H9 (cell line): ENCODE data around the gene REG1A. TPM values are rescaled to one million over a fixed set of nuclear protein-coding genes. Genes with fewer than 3 reads are reported as not detected.

Source experiments
- DNase-seq: peaks from one replicate; pipeline ENCODE4 v3.0.0-alpha.2; 2017
- H2AFZ ChIP-seq: one replicate; pipeline ENCODE4 v1.6.1; 2013; ENCODE audit warnings: mild to moderate bottlenecking, low read length, control low read depth, moderate library complexity
- H2AK5ac ChIP-seq: 2 replicates; pipeline ENCODE4 v1.6.1; 2013; ENCODE audit warnings: low read length, control low read depth, mixed read lengths; ENCODE audit not compliant: insufficient read length
- H2BK120ac ChIP-seq: one replicate; pipeline ENCODE4 v1.6.1; 2013; ENCODE audit warnings: low read depth, mild to moderate bottlenecking, low read length, control low read depth, inconsistent platforms; ENCODE audit not compliant: poor library complexity, severe bottlenecking
- H2BK12ac ChIP-seq: 2 replicates; pipeline ENCODE4 v1.6.1; 2013; ENCODE audit warnings: low read length, control low read depth, mixed read lengths, low read depth; ENCODE audit not compliant: insufficient read length
- H2BK15ac ChIP-seq: 2 replicates; pipeline ENCODE4 v1.6.1; 2013; ENCODE audit warnings: low read depth, low read length, control low read depth
- H2BK20ac ChIP-seq: one replicate; pipeline ENCODE4 v1.6.1; 2013; ENCODE audit warnings: low read depth, mild to moderate bottlenecking, low read length, control low read depth, inconsistent platforms; ENCODE audit not compliant: poor library complexity, severe bottlenecking
- H2BK5ac ChIP-seq: 2 replicates; pipeline ENCODE4 v1.6.1; 2013; ENCODE audit warnings: low read length, control low read depth, mixed read lengths; ENCODE audit not compliant: insufficient read length
- H3K14ac ChIP-seq: 2 replicates; pipeline ENCODE4 v1.6.1; 2013; ENCODE audit warnings: low read length, control low read depth; ENCODE audit not compliant: insufficient read depth
- H3K18ac ChIP-seq: 2 replicates; pipeline ENCODE4 v1.6.1; 2013; ENCODE audit warnings: low read depth, mild to moderate bottlenecking, mixed read lengths, low read length, control low read depth; ENCODE audit not compliant: insufficient read length
- H3K23ac ChIP-seq: 2 replicates; pipeline ENCODE4 v1.6.1; 2013; ENCODE audit warnings: low read length, control low read depth, mixed read lengths, low read depth; ENCODE audit not compliant: insufficient read length
- H3K23me2 ChIP-seq: 2 replicates; pipeline ENCODE4 v1.6.1; 2013; ENCODE audit warnings: low read depth, mild to moderate bottlenecking, mixed read lengths, low read length, control low read depth; ENCODE audit not compliant: insufficient read length, poor library complexity, severe bottlenecking
- H3K27ac ChIP-seq: 2 replicates; pipeline ENCODE4 v1.5.1; 2013; ENCODE audit warnings: low read length, control low read depth, mixed read lengths, low read depth; ENCODE audit not compliant: insufficient read length
- H3K27me3 ChIP-seq: 2 replicates; pipeline ENCODE4 v1.6.1; 2013; ENCODE audit warnings: low read length, control low read depth, inconsistent platforms; ENCODE audit not compliant: insufficient read depth
- H3K4ac ChIP-seq: 2 replicates; pipeline ENCODE4 v1.6.1; 2013; ENCODE audit warnings: low read depth, mild to moderate bottlenecking, control low read depth, inconsistent platforms, low read length, moderate library complexity
- H3K4me1 ChIP-seq: 2 replicates; pipeline ENCODE4 v1.6.1; 2013; ENCODE audit warnings: low read length, control low read depth, inconsistent platforms; ENCODE audit not compliant: insufficient read depth
- H3K4me2 ChIP-seq: 2 replicates; pipeline ENCODE4 v1.6.1; 2013; ENCODE audit warnings: low read length, control low read depth, mixed read lengths; ENCODE audit not compliant: insufficient read length, insufficient read depth
- H3K56ac ChIP-seq: 2 replicates; pipeline ENCODE4 v1.6.1; 2013; ENCODE audit warnings: low read depth, mild to moderate bottlenecking, mixed read lengths, low read length, control low read depth; ENCODE audit not compliant: insufficient read length
- H3K79me1 ChIP-seq: 2 replicates; pipeline ENCODE4 v1.6.1; 2013; ENCODE audit warnings: low read depth, mild to moderate bottlenecking, moderate library complexity, low read length, control low read depth, inconsistent platforms; ENCODE audit not compliant: insufficient read depth, poor library complexity, severe bottlenecking
- H3K79me2 ChIP-seq: 2 replicates; pipeline ENCODE4 v1.6.1; 2013; ENCODE audit warnings: low read length, control low read depth, inconsistent platforms; ENCODE audit not compliant: insufficient read depth
- H3K9ac ChIP-seq: 2 replicates; pipeline ENCODE4 v1.6.1; 2013; ENCODE audit warnings: low read length, control low read depth, mixed read lengths; ENCODE audit not compliant: insufficient read length; ENCODE audit errors: extremely low read depth
- H3K9me3 ChIP-seq: one replicate; pipeline ENCODE4 v1.6.1; 2013; ENCODE audit warnings: low read depth, low read length, inconsistent platforms; ENCODE audit not compliant: control insufficient read depth
- H3T11ph ChIP-seq: one replicate; pipeline ENCODE4 v1.6.1; 2013; ENCODE audit warnings: mild to moderate bottlenecking, low read length, control low read depth, inconsistent platforms
- H4K20me1 ChIP-seq: one replicate; pipeline ENCODE4 v1.6.1; 2013; ENCODE audit not compliant: control insufficient read depth, insufficient read length, insufficient read depth
- H4K5ac ChIP-seq: 2 replicates; pipeline ENCODE4 v1.6.1; 2013; ENCODE audit warnings: low read depth, mild to moderate bottlenecking, mixed read lengths, low read length, control low read depth; ENCODE audit not compliant: insufficient read length
- H4K8ac ChIP-seq: replicated peaks from 2 replicates; pipeline ENCODE4 v1.6.1; 2013; ENCODE audit warnings: low read length, control low read depth, mixed read lengths, low read depth; ENCODE audit not compliant: insufficient read length
- H4K91ac ChIP-seq: 2 replicates; pipeline ENCODE4 v1.6.1; 2013; ENCODE audit warnings: low read depth, mild to moderate bottlenecking, moderate library complexity, mixed read lengths, low read length, control low read depth; ENCODE audit not compliant: insufficient read length
- H3K27ac Mint-ChIP-seq, 3 experiments: 2 replicates in 2 of 3; 3 replicates in 1 of 3; pipeline ENCODE4 v1.8.0; 2020 to 2021; ENCODE audit warnings: mixed read lengths in 3 of 3, mild to moderate bottlenecking in 1 of 3, moderate library complexity in 1 of 3
- H3K27me3 Mint-ChIP-seq: 2 replicates; pipeline ENCODE4 v1.8.0; 2021; ENCODE audit warnings: low read depth, mild to moderate bottlenecking, moderate library complexity, mixed read lengths
- H3K36me3 Mint-ChIP-seq, 3 experiments: 2 replicates in 2 of 3; 3 replicates in 1 of 3; pipeline ENCODE4 v1.8.0; 2020 to 2021; ENCODE audit warnings: low read depth in 3 of 3, mixed read lengths in 3 of 3; ENCODE audit not compliant: insufficient read depth in 1 of 3
- H3K4me1 Mint-ChIP-seq, 2 experiments: 2 replicates each; pipeline ENCODE4 v1.8.0; 2020; ENCODE audit warnings: mixed read lengths in 2 of 2
- H3K4me3 Mint-ChIP-seq, 2 experiments: 2 replicates in 1 of 2; 3 replicates in 1 of 2; pipeline ENCODE4 v1.8.0; 2020 to 2021; ENCODE audit warnings: mild to moderate bottlenecking in 2 of 2, mixed read lengths in 2 of 2, moderate library complexity in 1 of 2
- H3K9me3 Mint-ChIP-seq, 2 experiments: 2 replicates in 1 of 2; 3 replicates in 1 of 2; pipeline ENCODE4 v1.8.0; 2020; ENCODE audit warnings: mild to moderate bottlenecking in 2 of 2, mixed read lengths in 2 of 2, moderate library complexity in 1 of 2
- CTCF ChIP-seq: fragments of 200-600 bp; sonication (generic); conservative IDR thresholded peaks from 3 replicates; pipeline ENCODE4 v1.8.0; 2021; ENCODE audit warnings: antibody characterized with exemption, mild to moderate bottlenecking
- WGBS: extraction: QIAGEN DNeasy Blood & Tissue Kit; methylation state at CpG from one replicate; pipeline ENCODE4 v1.1.7; 2013; ENCODE audit warnings: missing lambda C conversion rate, low lambda C conversion rate, mixed read lengths; ENCODE audit not compliant: insufficient read length; ENCODE audit errors: extremely low coverage; 5-methylcytosine and 5-hydroxymethylcytosine counted together
- total RNA-seq: library from RNA; stranded (reverse); gene quantifications from 2 replicates; pipeline ENCODE4 v1.2.1, GENCODE V29; 2021

Gene REG1A
- total RNA-seq, 1 experiment from 2014 or later, result not detected

GRCh38 chr2:79171348-79171958, 51.2 kb downstream of the REG1A start:
- H3K4ac ChIP-seq, result no peak overlapping the region
- no CpG with 5 or more reads among the region's 2 CpGs for WGBS
- H3K79me1 ChIP-seq, result no peaks in the 10 kb centered on the region
- no peak overlapping the region for H4K8ac ChIP-seq
- H2AFZ ChIP-seq, result no peak overlapping the region
- H4K5ac ChIP-seq, result no peak overlapping the region
- no peak overlapping the region for H2BK12ac ChIP-seq
- no peak overlapping the region for H2BK15ac ChIP-seq
- H2BK120ac ChIP-seq, result no peak overlapping the region
- no peaks in the 10 kb centered on the region for H3K36me3 Mint-ChIP-seq
- no peak for TF ChIP-seq CTCF
- H3K27ac Mint-ChIP-seq, result no peak overlapping the region
- H3K79me2 ChIP-seq, result no peaks in the 10 kb centered on the region
- peaks cover 2% of the 10 kb centered on the region for H3K27me3 Mint-ChIP-seq
- no peak overlapping the region for H3K4me2 ChIP-seq
- H4K91ac ChIP-seq, result no peak overlapping the region
- no peak overlapping the region for H2BK20ac ChIP-seq
- no peak overlapping the region for H3K18ac ChIP-seq
- no peak overlapping the region for H3K9ac ChIP-seq
- no peak overlapping the region for H3K4me3 Mint-ChIP-seq
- H3K9me3 Mint-ChIP-seq, result no peaks in the 10 kb centered on the region
- no peaks in the 10 kb centered on the region for H3K23me2 ChIP-seq
- H3K27ac ChIP-seq, result no peak overlapping the region
- H3K27me3 ChIP-seq, result no peaks in the 10 kb centered on the region
- no peak overlapping the region for H2AK5ac ChIP-seq
- no peak for DNase-seq
- no peak overlapping the region for H3K14ac ChIP-seq
- no peaks in the 10 kb centered on the region for H3K9me3 ChIP-seq
- H3K4me1 Mint-ChIP-seq, result peaks cover 0 to 8% of the 10 kb centered on the region in 2 experiments; a peak in 2 of 4 replicates
- no peaks in the 10 kb centered on the region for H3K4me1 ChIP-seq
- no peak overlapping the region for H3K23ac ChIP-seq
- no peaks in the 10 kb centered on the region for H4K20me1 ChIP-seq
- H3K56ac ChIP-seq, result no peak overlapping the region
- H2BK5ac ChIP-seq, result no peak overlapping the region
- H3T11ph ChIP-seq, result no peak overlapping the region

Other genes starting within 250 kb of the REG1A start
- not detected in 2 replicates for gene REG3G, start 94.8 kb upstream of the REG1A start, total RNA-seq
- not detected in 2 replicates for gene REG1B, start 32.5 kb upstream of the REG1A start, total RNA-seq
- not detected in 2 replicates for gene REG3A, start 39.3 kb downstream of the REG1A start, total RNA-seq